GM12892 (cell line): ENCODE measurements around the gene ZNF487.

Source experiments
- POLR2AphosphoS5 ChIP-seq: IDR thresholded peaks from 2 replicates; pipeline ENCODE4 v1.6.1; 2011; ENCODE audit warnings: low read depth, low read length, control low read depth
- TAF1 ChIP-seq: IDR thresholded peaks from 2 replicates; pipeline ENCODE4 v1.6.1; 2011; ENCODE audit warnings: low read depth, mild to moderate bottlenecking, control low read depth, low read length, borderline replicate concordance

DNA sequence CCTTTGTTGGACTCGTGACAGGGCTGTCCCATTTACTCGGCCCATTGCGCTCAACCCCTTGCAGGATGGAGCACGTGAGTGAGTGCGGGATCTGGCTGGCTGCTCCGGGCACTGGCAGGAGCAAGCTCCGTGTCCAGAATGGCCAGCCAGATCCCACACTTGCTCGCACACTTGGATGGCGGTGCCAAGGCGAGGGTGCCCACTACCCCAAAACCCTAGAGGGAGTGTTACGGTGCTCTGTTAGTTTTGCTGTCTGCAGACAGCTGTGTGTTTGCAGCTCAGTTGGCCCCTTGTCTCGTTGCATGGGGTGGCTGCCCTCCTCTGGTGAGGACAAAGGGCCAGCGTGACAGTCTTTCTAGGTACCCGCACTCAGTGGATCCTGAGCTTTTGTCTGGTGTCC, 34.2 kb downstream of the ZNF487 start:
- TF ChIP-seq POLR2AphosphoS5 = no peak
- no peak for TF ChIP-seq TAF1
